Sigmoid colon (tissue), 7 donors: ENCODE results near the gene SNX27. TPM values are rescaled to one million over a fixed set of nuclear protein-coding genes. Genes with fewer than 3 reads are reported as not detected.

Source experiments
- DNase-seq: peaks from one replicate; pipeline ENCODE4 v3.0.0-alpha.2; 2019
- H3K27ac ChIP-seq, 4 donors: fragments of 200-600 bp; sonication (generic); one replicate each; pipeline ENCODE4 v1.5.1; 2016 to 2019; ENCODE audit warnings: mild to moderate bottlenecking in 1 of 4
- H3K27me3 ChIP-seq, 3 donors: fragments of 200-600 bp; sonication (generic); one replicate each; pipeline ENCODE4 v1.5.1; 2019; ENCODE audit warnings: mild to moderate bottlenecking in 1 of 3
- H3K36me3 ChIP-seq, 4 donors: fragments of 200-600 bp; sonication (generic); one replicate each; pipeline ENCODE4 v1.5.1; 2016 to 2019
- H3K4me1 ChIP-seq, 4 donors: fragments of 200-600 bp; sonication (generic); one replicate each; pipeline ENCODE4 v1.5.1; 2017 to 2019
- H3K4me3 ChIP-seq, 4 donors: fragments of 200-600 bp; sonication (generic); one replicate each; pipeline ENCODE4 v1.5.1; 2017 to 2019; ENCODE audit warnings: mild to moderate bottlenecking in 2 of 4, moderate library complexity in 1 of 4
- H3K9me3 ChIP-seq, 4 donors: fragments of 200-600 bp in 3 of 4; sonication (generic) in 3 of 4; one replicate each; pipeline versions ENCODE4 v1.5.1 to v1.6.1; 2013 to 2019
- CTCF ChIP-seq, 4 experiments: fragments of 450-650 bp in 3 of 4; fragments of 200-600 bp in 1 of 4; IDR thresholded peaks; one replicate each; pipeline ENCODE4 v1.5.1; 2016 to 2019; ENCODE audit warnings: antibody characterized with exemption in 4 of 4, mild to moderate bottlenecking in 3 of 4, moderate library complexity in 2 of 4
- EP300 ChIP-seq, 4 donors: sonication (generic); formaldehyde crosslinking; IDR thresholded peaks; one replicate each; pipeline ENCODE4 v1.6.1; 2017; ENCODE audit warnings: antibody characterized with exemption in 4 of 4
- POLR2A ChIP-seq, 2 donors: fragments of 450-650 bp; IDR thresholded peaks; one replicate each; pipeline ENCODE4 v1.6.1; 2016; ENCODE audit warnings: antibody characterized with exemption in 2 of 2, mild to moderate bottlenecking in 2 of 2, moderate library complexity in 2 of 2
- POLR2AphosphoS5 ChIP-seq, 4 donors: sonication (generic); formaldehyde crosslinking; IDR thresholded peaks; one replicate each; pipeline ENCODE4 v1.6.1; 2017; ENCODE audit warnings: antibody characterized with exemption in 4 of 4
- WGBS, 2 donors: extraction: QIAGEN DNeasy Blood & Tissue Kit; methylation state at CpG; one replicate each; pipeline ENCODE4 v1.1.7; 2013; 5-methylcytosine and 5-hydroxymethylcytosine counted together
- intact Hi-C: fragments of 100-400 bp; cut with DNase I; formaldehyde crosslinking; loops from one replicate; pipeline ENCODE4 v1.15.1; 2023
- polyA plus RNA-seq, 3 donors: library from polyadenylated mRNA; stranded (reverse); fragments of 200-250 nt; gene quantifications; one replicate each; pipeline ENCODE4 v1.2.3, GENCODE V29; 2013
- total RNA-seq, 4 donors: library from RNA; depleted of rRNA; stranded (reverse); fragments of >200 nt; gene quantifications; one replicate each; pipeline ENCODE4 v1.1.0, GENCODE V29; 2016
- donor health status: healthy with polysubstance abuse.
- donor health status: Bipolar disorder and iron deficiency.
- donor health status: healthy.

SNX27 gene
- total and polyA plus RNA-seq, 7 donors: 3.6 to 59.0 (median 49.0) TPM

GRCh38 chr1:151710187-151710840 is 98.5 kb downstream of the SNX27 start:
- intact Hi-C loops: no loop called here
- DNase-seq: no peak
- Histone ChIP-seq H3K27ac (no peak overlapping the region), H3K27me3 (peaks cover 0 to 13% (median 0%) of the 10 kb centered on the region in 3 donors), H3K36me3 (no peaks in the 10 kb centered on the region), H3K9me3 (no peaks in the 10 kb centered on the region), H3K4me1 (no peaks in the 10 kb centered on the region), H3K4me3 (no peak overlapping the region)
- TF ChIP-seq POLR2AphosphoS5 (IDR thresholded peaks at IDR 0.05): no peak
- no peak for TF ChIP-seq POLR2A (IDR thresholded peaks at IDR 0.05)
- TF ChIP-seq CTCF (IDR thresholded peaks at IDR 0.05): no peak
- TF ChIP-seq EP300 (IDR thresholded peaks at IDR 0.05): no peak
- 70 to 84% methylated on average over 15 of the region's 15 CpGs for WGBS, 2 donors

- WGBS, 2 donors: 90 to 94% methylated on average over 21 of the region's 21 CpGs
- H3K27me3 ChIP-seq: peaks cover 3 to 22% (median 9%) of the 10 kb centered on the region in 3 donors
- no peak overlapping the region for H3K4me3 ChIP-seq
- peaks cover 0 to under 1% (median under 1%) of the 10 kb centered on the region in 4 donors for H3K4me1 ChIP-seq
- H3K36me3 ChIP-seq: no peaks in the 10 kb centered on the region
- intact Hi-C loops: no loop called here
- no peak for TF ChIP-seq CTCF (IDR thresholded peaks at IDR 0.05)
- no peak for TF ChIP-seq POLR2AphosphoS5 (IDR thresholded peaks at IDR 0.05)
- no peak for TF ChIP-seq EP300 (IDR thresholded peaks at IDR 0.05)
- TF ChIP-seq POLR2A (IDR thresholded peaks at IDR 0.05): no peak
- no peak overlapping the region for H3K27ac ChIP-seq
- H3K9me3 ChIP-seq: no peaks in the 10 kb centered on the region
- no peak for DNase-seq
These were observed 99.4 kb downstream of the SNX27 start for GRCh38 chr1:151711044-151711800.

- H3K4me1 ChIP-seq: peaks cover 0 to 8% (median 6%) of the 10 kb centered on the region in 4 donors
- intact Hi-C loops: no loop called here
- no peaks in the 10 kb centered on the region for H3K36me3 ChIP-seq
- H3K4me3 ChIP-seq: no peak overlapping the region
- TF ChIP-seq POLR2A (IDR thresholded peaks at IDR 0.05) (no peak), POLR2AphosphoS5 (IDR thresholded peaks at IDR 0.05) (no peak), CTCF (IDR thresholded peaks at IDR 0.05) (no peak), EP300 (IDR thresholded peaks at IDR 0.05) (no peak)
- no peak for DNase-seq
- H3K9me3 ChIP-seq: no peaks in the 10 kb centered on the region
- 40 to 55% methylated on average over 10 of the region's 10 CpGs for WGBS, 2 donors
- H3K27me3 ChIP-seq: peaks cover 11 to 30% (median 16%) of the 10 kb centered on the region in 3 donors
- no peak overlapping the region for H3K27ac ChIP-seq
These were observed 100.1 kb downstream of the SNX27 start for GRCh38 chr1:151711951-151712350.

DNA sequence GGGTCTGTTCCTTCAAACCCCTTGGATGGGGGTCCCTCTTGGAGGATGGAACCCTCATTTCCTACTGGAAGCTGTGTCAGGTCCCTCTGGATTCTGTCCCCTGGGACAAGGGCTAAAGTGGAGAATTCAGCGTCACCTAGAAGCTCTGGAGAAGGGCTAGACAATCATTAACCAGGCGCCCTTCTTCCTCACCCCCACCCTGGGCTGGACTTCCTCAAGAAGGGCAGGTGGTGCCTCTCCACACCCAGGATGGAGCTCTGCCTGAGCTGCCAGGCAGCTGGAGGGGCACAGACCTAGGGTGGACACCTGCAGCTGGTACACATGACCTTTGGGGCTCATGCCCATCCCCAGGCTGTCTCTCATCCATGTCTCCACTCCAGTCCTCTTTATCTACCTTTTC is 101.2 kb downstream of the SNX27 start:
- Histone ChIP-seq H3K4me3 (no peak overlapping the region), H3K36me3 (no peaks in the 10 kb centered on the region), H3K9me3 (no peaks in the 10 kb centered on the region), H3K27ac (no peak overlapping the region), H3K27me3 (peaks cover 11 to 38% (median 16%) of the 10 kb centered on the region in 3 donors), H3K4me1 (peaks cover 0 to 17% (median 12%) of the 10 kb centered on the region in 4 donors)
- no peak for DNase-seq
- intact Hi-C loops: no loop called here
- 19 to 53% methylated on average over 2 of the region's 2 CpGs for WGBS, 2 donors
- TF ChIP-seq CTCF (IDR thresholded peaks at IDR 0.05) (no peak), POLR2A (IDR thresholded peaks at IDR 0.05) (no peak), POLR2AphosphoS5 (IDR thresholded peaks at IDR 0.05) (no peak), EP300 (IDR thresholded peaks at IDR 0.05) (no peak)
